AG04449 (cell line): ENCODE results near the gene TAGLN2.

Experiments
- CTCF ChIA-PET: fragments of 350-600 bp; formaldehyde crosslinking; extraction: SDS; loops from one replicate; lab custom pipeline; 2021; ENCODE audit warnings: antibody characterized with exemption; lab: Yijun Ruan, JAX
- POLR2A ChIA-PET: fragments of 400-600, 350-600 bp; formaldehyde crosslinking; extraction: SDS; loops from one replicate; lab custom pipeline; 2020; ENCODE audit warnings: antibody characterized with exemption, inconsistent platforms; lab: Yijun Ruan, JAX
- DNase-seq: peaks from one replicate; pipeline ENCODE4 v3.0.0-alpha.2; 2010; ENCODE audit warnings: low read depth, low spot score
- H3K4me3 ChIP-seq: 2 replicates; pipeline ENCODE4 v1.5.1; 2011; ENCODE audit warnings: low read depth, mild to moderate bottlenecking, control low read depth, low read length
- TF ChIP-seq, protein P1 (sequence below): IDR thresholded peaks from one replicate; pipeline ENCODE4 v1.5.1; 2011; ENCODE audit warnings: mild to moderate bottlenecking, moderate library complexity, low read length, control low read depth, inconsistent platforms; ENCODE audit not compliant: insufficient read depth; ENCODE audit errors: missing control alignments

Gene TAGLN2

GRCh38 chr1:159922511-159923202 is 2.6 kb downstream of the TAGLN2 start:
- CTCF ChIA-PET, result interaction anchor here (1.5 to 23.7 kb wide), 5 partner anchors 14 to 163 kb away, joined by 5 to 1031 read pairs (median 33); no protein-coding TSS in a partner anchor
- DNase-seq, result no peak

DNA sequence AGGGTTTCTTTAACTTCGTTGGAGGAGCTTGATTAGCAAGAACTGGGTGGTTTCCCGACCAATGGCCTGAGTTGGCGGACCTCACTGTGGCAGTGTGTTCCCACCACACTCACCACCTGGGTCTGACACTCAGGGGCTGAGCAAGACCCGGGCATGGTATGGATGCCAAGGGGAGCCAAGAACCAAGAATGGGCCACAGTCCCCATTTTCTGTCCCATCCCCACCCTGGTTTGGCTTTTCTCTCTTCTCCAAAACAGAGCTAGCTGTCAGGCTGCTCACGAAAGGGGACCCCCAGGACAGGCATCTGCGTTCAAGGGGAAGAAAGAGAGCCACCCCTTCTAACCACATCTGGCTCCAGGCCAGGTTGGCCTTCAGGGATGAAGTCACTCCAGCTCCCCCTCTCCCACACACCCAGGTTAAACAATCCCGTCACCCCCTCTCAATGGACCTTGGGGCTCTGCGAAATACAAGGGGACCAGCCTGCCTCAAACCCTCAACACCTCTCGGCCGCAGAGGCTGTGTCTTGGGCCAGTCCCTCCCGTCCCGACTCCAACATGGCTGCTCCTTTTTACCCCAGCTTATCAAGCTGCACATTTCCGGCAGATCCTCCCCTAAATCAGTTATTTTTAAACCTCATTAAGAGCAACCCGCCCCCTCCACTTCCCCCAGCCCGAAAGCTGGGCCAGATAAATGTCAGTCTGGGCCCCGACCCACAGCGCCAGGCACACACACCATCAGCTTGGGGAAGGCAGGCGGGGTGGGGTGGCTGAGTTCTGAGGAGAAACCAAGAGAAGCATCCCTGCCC is 3.4 kb downstream of the TAGLN2 start:
- TF ChIP-seq, protein P1, sequence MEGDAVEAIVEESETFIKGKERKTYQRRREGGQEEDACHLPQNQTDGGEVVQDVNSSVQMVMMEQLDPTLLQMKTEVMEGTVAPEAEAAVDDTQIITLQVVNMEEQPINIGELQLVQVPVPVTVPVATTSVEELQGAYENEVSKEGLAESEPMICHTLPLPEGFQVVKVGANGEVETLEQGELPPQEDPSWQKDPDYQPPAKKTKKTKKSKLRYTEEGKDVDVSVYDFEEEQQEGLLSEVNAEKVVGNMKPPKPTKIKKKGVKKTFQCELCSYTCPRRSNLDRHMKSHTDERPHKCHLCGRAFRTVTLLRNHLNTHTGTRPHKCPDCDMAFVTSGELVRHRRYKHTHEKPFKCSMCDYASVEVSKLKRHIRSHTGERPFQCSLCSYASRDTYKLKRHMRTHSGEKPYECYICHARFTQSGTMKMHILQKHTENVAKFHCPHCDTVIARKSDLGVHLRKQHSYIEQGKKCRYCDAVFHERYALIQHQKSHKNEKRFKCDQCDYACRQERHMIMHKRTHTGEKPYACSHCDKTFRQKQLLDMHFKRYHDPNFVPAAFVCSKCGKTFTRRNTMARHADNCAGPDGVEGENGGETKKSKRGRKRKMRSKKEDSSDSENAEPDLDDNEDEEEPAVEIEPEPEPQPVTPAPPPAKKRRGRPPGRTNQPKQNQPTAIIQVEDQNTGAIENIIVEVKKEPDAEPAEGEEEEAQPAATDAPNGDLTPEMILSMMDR, result no peak
- DNase-seq, result no peak
- CTCF ChIA-PET, result interaction anchor here (1.5 to 23.7 kb wide), 5 partner anchors 15 to 164 kb away, joined by 5 to 1031 read pairs (median 33); no protein-coding TSS in a partner anchor

More at GRCh38 chr1:159922511-159923202, 2.6 kb downstream of the TAGLN2 start:
- TF ChIP-seq, protein P1, result no peak
- H3K4me3 ChIP-seq, result peak overlapping the region; percentile 99
- POLR2A ChIA-PET, result interaction anchor here (1.6 kb wide), 1 partner anchor 33 kb away, joined by 8 read pairs; no protein-coding TSS in a partner anchor

GRCh38 chr1:159921251-159921650 is 4.1 kb downstream of the TAGLN2 start:
- ChIA-PET CTCF (interaction anchor here (1.5 to 23.7 kb wide), 4 partner anchors 16 to 123 kb away, joined by 5 to 1031 read pairs (median 71); no protein-coding TSS in a partner anchor), POLR2A (no interaction called here)
- no peak overlapping the region for H3K4me3 ChIP-seq
- no peak for DNase-seq
- TF ChIP-seq, protein P1, result no peak

More for the DNA sequence above, 3.4 kb downstream of the TAGLN2 start:
- H3K4me3 ChIP-seq, result peak overlapping the region; percentile 99
- POLR2A ChIA-PET, result no interaction called here

- POLR2A ChIA-PET, result no interaction called here
- TF ChIP-seq, protein P1, result no peak
- CTCF ChIA-PET, result interaction anchor here (0.6 to 23.7 kb wide), 5 partner anchors 16 to 760 kb away, joined by 3 to 1031 read pairs (median 33); no protein-coding TSS in a partner anchor
- DNase-seq, result no peak
- no peak overlapping the region for H3K4me3 ChIP-seq
Observed at GRCh38 chr1:159920651-159921050, 4.7 kb downstream of the TAGLN2 start.

DNA sequence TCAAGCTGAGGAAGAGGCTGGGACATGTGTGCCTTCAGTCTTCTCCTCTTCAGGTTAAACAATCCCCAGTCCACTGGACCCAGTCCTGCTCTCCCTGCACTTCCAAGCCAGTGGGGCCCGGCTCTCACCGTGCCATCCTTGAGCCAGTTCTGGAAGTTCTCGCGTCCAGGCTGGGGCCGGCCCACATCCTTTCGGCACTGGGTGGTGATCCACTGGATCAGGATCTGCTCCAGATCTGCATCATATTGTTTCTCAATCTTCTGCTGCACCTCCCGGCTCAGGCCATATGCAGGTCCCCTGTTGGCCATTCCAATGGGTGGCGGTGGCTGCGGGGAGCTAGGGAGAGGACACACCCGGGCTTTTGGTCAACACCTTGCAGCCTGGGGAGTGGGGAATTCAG is 5.1 kb downstream of the TAGLN2 start:
- TF ChIP-seq, protein P1, result no peak
- CTCF ChIA-PET, result interaction anchor here (0.6 to 23.7 kb wide), 3 partner anchors 89 to 760 kb away, joined by 3 to 1031 read pairs (median 3); no protein-coding TSS in a partner anchor
- DNase-seq, result no peak
- POLR2A ChIA-PET, result no interaction called here
- H3K4me3 ChIP-seq, result no peak overlapping the region
